Eye (tissue), 1 donor: ENCODE results near the gene TBCD.
A peak's percentile ranks its signal among the peaks of the same experiment; 100 is the strongest.
"Not testable (repeated sequence)": the region's sequence is repeated elsewhere in the genome, so short reads cannot be mapped to it uniquely, and the experiment has no call there.

Source experiments
- DNase-seq: peaks from one replicate; pipeline ENCODE4 v3.0.0-alpha.2; 2015

TBCD gene

GRCh38 chr17:82729479-82730260, 22.2 kb upstream of the TBCD start:
- DNase-seq, result no peak

GRCh38 chr17:82732118-82732743, 19.6 kb upstream of the TBCD start:
- no peak for DNase-seq

- DNase-seq, result peak; percentile 85
These were observed 16.6 kb upstream of the TBCD start, which contains the start of gene FN3K for GRCh38 chr17:82734987-82735866. TSS of gene FN3K (plus strand) at chr17:82735615. CDS start at chr17:82735637, 22 bp downstream.

- no peak for DNase-seq
These were observed 15.2 kb upstream of the TBCD start for GRCh38 chr17:82736511-82737185.

- no peak for DNase-seq
These were observed 13.6 kb upstream of the TBCD start for GRCh38 chr17:82737967-82738877.

- DNase-seq, result peak; percentile 71
These were observed 10.7 kb upstream of the TBCD start for GRCh38 chr17:82740906-82741759.

- no peak for DNase-seq
These were observed 8.3 kb upstream of the TBCD start for GRCh38 chr17:82743344-82744219.

GRCh38 chr17:82744736-82745135, 7.1 kb upstream of the TBCD start:
- not testable (repeated sequence) for DNase-seq

GRCh38 chr17:82745524-82745923, 6.3 kb upstream of the TBCD start:
- DNase-seq, result no peak

- DNase-seq, result no peak
These were observed 3.1 kb upstream of the TBCD start for GRCh38 chr17:82748756-82749155.

GRCh38 chr17:82750241-82750908, 1.5 kb upstream of the TBCD start:
- peak; percentile 28 for DNase-seq

GRCh38 chr17:82751171-82751570, 694 bp upstream of the TBCD start:
- no peak for DNase-seq

- DNase-seq, result peak; percentile 55
These were observed 721 bp downstream of the TBCD start for GRCh38 chr17:82752371-82753200.

GRCh38 chr17:82753201-82753464, 1.3 kb downstream of the TBCD start:
- DNase-seq, result no peak

- peak; percentile 48 for DNase-seq
These were observed 2.7 kb downstream of the TBCD start for GRCh38 chr17:82754297-82755208.

- DNase-seq, result no peak
These were observed 4.3 kb downstream of the TBCD start for GRCh38 chr17:82756166-82756565.

GRCh38 chr17:82765371-82765770, 13.5 kb downstream of the TBCD start:
- DNase-seq, result no peak
